Measurements from ENCODE around the gene IGFN1.
A peak's percentile ranks its signal among the peaks of the same experiment; 100 is the strongest.
"Not testable (repeated sequence)": the region's sequence is repeated elsewhere in the genome, so short reads cannot be mapped to it uniquely, and the experiment has no call there.

The IGFN1 gene

DNA sequence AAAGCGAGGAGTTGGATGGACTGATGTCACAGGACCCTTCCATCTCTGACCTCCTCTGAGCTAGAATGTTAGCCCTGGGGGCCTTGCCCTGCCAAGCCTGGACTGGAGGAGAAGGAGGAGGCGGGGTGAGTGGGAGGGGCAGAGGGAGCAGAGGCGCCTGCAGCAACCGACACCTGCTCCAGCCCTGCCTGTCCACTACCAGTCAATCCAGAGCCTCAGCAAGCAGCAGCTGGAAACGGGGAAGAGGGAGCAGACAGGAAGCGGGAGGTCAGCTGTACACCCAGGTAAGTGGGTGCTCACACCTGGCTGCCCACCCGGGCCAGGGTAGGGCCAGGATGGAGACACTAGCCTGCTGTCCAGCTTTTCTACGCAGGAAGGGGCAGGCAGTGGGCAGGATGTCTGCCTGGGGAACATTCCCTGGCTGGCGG is at the start of gene IGFN1:
Gene IGFN1, plus strand, starts transcription at position 201 of the 428 bp plus-strand sequence. CDS start 2,470 bp downstream, outside the sequence.
- no peak for DNase-seq (ENCODE audit: low read depth in 2 of 2)

DNA sequence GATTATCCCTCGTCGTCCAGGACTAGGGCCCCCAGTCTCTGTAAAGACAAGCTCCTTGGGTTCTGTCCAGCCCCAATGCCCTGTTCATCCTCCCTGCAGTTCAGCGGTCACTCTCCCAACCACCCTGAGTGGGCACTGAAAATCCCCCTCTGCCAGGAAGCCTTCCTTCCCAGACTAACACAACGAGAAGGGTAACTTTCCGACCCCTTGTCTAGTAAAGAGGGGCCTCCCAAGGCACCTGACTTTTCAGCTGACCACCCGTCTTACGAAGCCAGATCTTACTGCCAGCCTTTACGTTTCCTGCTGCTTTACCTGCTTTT is 49.7 kb upstream of the IGFN1 start:
- DNase-seq (ENCODE audit: low read depth in 2 of 2): no peak

DNA sequence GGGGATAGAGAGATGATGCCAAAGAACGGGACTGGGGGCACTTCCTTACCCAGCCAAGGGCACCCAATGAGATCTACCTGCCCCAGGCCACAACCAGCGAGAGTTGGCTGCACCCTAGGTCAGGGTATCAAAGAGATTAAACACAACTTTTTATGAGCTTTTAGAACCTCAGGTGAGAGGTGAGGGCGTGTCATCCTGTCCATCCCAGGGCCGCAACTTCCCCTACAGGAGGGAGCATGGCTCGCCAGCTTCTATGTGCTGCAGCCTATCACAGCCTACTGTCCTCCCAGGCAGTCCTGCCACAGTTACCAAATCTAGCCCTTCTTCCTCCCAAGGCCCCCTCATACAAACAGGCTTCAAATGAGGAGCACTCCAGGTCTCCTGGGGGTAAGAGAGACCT is 49.2 kb upstream of the IGFN1 start:
- no peak for DNase-seq (ENCODE audit: low read depth in 2 of 2)

DNA sequence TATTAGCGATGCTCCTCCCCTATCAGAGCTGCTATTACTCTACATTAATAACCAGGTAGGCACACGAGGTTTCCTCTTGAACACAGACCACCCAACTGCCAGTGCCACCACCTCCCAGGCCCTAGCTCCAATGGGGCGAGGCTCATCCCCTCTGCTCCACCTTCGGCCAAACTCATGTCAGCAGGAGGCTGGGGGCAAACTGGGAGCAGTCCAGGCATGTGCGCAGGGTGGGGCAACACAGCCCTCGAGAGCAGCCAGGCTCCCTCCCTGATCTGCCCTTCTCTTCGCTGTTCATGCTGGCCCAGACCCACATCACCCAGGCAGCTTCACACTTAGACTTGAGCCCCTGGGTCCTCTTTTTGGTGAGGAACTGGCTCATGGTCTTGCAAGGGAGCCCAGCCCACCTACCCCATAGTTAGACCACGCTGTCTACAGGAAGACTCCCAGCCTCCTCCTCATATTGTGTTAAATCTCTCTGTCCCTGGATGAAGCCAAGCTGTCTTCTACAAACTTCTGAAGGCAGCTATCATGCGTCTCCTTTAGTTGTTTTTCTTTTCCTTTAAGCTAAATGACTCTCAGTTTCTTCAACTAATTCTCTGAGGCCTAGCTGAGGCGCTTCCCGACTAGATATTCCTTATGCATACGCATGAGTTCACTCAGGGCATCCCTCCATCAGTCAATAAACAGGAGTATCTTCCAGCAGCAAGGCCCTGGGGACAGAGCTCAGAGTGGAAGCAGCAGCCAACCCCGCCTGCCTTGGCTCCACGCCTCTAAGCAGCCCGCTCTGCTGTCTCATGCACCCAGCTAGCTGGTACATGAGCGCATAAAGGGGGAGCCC is 48.4 kb upstream of the IGFN1 start:
- DNase-seq (ENCODE audit: low read depth in 2 of 2): no peak

DNA sequence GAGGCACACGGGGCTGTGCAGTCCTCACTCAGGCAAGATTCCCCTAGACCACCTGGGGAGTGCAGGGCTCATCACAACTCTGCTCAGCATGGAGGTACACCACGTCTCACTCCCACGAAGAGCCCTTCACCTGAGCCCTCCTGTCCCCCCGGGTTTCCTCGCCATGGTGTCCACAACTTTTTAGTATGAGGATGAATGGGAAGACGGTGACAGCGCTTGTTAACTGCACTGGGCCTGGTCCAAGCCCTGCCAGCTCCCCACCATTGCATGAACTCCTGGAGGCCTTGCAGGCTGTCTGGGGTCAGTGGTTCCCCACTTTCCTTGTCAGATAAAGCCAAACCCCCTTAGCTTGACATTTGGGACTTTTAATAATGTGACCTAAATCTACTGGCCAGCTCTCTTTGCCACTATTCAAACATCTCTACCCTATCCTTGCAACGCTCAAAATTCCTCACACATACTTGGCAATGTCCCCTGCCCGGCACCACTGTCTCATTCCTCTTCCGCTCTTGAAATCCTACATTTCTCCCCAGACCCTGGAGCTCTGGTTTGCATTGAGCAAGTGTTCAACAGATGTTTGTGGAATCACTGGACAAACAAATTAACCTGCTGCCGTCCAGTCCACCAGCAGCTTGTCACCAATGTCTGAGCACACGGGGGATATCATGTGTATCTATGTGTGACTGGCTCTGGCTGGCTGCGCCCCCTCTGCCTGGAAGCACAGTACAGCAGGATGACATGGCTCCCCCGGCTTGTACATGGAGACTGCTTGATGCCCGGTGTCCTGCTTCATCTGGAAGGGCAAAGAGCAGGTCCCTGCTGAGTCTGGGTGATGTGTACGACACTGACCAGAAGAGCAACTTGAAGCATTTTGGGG is 47.5 kb upstream of the IGFN1 start:
- no peak for DNase-seq (ENCODE audit: low read depth in 2 of 2)

DNA sequence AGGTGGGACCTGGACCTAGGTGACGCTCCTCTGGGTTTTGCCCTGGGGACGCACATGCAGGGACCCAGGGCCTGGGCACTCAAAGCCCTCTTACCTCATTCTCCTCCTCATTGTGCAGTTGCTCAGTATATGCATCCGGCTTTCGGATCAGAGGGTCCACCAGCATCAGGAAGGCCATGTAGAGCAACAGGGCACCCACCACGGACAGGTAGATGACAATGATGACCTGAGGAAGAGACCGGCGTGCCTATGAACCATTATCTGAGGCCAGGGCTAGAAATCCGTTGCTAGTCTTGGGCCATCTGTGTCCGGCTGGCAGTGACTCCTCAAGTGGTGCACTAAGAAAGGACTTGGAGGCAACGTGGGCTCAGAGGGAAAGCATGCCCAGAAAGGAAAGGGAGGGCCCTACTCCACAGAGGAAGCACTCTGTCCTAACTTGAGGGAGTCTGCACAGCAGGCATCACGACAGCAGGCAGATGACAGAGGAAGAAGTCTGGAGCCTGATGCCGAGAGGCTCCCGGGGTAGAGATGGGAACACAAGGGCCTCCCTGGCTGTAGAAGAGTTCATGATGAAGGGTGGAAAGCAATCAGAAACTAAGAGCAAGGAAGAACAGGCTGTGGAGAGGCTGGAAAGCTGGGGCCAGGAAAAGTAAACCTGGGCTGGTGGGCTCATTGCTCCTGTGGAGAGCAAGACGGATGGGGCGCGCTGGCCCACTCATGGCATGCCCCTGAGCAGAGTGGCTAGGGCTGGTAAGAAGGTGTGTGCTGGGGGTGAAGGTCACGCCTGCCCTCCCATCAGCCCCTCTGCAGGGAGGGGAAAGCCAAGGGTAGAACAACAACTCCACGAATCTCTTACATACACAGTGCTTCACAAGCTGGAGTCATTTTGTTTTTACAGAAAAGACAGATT is 46.6 kb upstream of the IGFN1 start:
- DNase-seq (ENCODE audit: low read depth in 2 of 2): no peak

DNA sequence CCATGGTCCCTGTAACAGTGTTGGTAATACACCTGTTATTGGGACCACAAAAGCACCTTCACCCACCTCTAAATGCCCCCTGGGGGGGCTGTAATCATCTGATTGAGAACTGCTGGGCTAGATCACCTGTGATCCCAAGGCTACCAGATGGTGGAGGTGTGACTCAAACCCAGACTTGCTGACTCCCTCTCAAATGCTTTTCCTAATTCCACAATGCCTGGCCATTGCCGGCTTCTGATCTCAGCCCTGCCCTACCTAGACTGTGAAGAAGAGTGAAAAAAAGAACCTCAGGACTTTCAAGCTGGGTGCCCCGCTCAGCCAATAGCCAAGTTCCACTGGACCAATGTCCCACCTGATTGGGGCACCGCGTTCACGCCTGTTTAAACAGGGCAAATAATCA is 45.9 kb upstream of the IGFN1 start:
- DNase-seq (ENCODE audit: low read depth in 2 of 2): no peak

DNA sequence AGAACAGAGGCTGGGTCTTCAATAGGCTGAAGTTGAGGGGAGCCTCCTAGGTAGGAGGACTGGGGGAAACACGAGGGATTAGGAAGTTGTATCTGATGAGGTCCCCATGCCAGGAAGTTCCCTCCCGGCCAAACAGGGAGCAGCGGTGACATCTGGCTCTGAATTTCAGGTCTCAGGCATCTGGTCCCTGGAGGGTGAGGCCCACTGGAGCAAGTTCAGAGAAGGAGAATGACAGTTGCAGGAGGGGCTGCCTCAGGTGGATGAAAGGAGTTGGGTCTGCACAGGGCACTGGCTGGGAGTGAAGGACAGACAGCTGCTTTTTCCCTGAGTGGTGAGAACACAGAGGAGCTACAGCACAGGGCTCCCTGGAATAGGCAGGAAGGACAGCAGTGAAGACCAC is 45.5 kb upstream of the IGFN1 start:
- no peak for DNase-seq (ENCODE audit: low read depth in 2 of 2)

DNA sequence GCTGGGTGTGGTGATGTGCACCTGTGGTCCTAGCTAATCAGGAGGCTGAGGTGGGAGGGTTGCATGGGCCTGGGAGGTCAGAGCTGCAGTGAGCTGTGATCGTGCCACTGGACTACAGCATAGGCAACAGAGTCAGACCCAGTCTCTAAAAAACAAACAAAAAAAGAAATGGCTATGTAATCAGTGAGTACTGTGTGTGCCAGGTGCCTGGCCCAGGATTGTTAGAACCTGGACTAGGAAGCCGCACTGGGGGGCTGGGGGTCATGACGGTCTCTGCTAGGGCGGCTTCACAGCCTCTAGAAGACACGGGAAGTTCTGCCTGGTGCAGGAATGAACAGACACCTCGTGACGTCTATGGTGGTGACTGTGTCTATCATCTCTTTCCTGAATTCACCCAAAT is 44.8 kb upstream of the IGFN1 start:
- DNase-seq (ENCODE audit: low read depth in 2 of 2): no peak

DNA sequence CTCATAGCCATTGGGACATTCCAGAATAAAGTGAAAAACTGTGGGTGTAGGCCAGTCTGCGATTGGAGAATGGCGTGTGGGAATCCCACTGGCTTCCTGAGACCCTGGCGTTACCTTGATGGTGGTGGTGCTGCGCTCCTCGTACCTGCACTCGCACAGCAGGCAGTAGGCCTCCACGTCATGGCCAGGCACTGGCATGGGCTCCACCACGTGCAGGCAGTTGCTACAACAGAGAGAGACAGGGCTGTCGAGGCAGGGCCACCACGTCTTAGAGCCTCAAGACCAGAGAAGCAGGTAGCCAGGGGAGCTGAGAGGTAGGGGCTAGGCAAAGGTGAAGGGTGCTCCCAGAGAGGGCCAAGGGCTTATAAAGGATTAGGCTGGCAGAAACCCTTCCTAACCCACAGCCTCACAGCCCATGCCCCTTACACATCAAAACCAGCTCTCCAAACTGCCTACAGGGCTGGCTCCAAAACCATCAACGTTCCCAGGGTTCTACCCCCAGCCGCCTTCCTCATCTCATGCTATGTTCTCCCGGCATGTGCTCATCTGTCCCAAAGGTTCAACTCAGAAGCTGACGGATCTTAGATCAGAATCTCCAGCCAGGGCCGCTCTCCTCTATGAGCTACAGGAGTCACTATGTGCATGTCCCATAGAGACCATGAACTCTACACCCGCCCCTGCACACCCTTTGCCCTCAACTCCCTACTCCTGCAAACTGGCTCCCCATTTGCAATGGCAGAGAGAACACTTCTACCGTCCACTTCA is 43.8 kb upstream of the IGFN1 start:
- no peak for DNase-seq (ENCODE audit: low read depth in 2 of 2)

DNA sequence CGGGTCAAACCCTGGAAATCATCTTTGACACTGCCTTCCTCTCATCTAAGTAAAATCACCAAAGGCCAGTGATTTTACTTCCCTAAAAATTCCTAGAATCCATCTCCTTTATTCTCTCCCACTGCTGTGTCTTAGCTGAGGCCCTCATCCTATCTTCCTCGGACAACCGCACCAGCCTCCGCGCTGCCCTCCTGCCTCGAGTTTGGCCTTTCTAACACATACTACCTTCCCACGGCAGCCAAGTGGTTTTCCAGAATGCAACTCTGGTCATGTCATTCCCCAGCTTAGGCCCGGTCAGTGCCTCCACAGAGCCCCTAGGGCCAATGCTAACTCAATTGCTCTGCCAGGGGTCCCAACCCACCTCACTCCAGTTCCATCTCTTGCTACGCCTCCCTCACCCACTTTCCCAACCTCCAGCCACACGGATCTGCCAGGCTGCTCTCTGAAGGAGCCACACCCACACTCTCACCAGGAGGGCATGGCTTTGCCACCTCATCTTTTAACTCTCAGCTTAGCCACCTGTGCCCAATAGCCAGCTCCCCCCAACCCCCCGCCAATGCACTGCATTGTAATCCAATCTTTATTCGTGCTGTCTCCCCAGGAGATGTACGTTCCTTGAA is 43.1 kb upstream of the IGFN1 start:
- DNase-seq (ENCODE audit: low read depth in 2 of 2): no peak

DNA sequence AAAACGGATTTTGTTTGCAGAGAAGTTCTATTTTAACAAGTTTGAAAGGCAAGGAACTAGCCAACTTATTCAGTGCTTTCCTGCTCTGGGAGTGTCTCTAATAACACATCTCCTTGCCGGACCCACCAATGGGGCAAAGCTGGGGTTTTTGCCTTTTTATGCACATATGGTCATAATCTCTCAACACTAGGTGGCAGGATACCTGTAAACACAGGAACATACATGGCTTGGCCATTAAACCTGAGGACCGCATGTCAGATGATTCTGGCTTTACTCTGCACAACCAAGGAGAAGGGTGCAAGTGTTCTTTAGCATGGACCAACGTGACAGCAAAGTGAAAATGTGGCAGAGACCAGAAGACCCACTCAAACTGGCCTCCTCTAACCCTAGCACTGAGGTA is 41.2 kb upstream of the IGFN1 start:
- DNase-seq (ENCODE audit: low read depth in 2 of 2): no peak

DNA sequence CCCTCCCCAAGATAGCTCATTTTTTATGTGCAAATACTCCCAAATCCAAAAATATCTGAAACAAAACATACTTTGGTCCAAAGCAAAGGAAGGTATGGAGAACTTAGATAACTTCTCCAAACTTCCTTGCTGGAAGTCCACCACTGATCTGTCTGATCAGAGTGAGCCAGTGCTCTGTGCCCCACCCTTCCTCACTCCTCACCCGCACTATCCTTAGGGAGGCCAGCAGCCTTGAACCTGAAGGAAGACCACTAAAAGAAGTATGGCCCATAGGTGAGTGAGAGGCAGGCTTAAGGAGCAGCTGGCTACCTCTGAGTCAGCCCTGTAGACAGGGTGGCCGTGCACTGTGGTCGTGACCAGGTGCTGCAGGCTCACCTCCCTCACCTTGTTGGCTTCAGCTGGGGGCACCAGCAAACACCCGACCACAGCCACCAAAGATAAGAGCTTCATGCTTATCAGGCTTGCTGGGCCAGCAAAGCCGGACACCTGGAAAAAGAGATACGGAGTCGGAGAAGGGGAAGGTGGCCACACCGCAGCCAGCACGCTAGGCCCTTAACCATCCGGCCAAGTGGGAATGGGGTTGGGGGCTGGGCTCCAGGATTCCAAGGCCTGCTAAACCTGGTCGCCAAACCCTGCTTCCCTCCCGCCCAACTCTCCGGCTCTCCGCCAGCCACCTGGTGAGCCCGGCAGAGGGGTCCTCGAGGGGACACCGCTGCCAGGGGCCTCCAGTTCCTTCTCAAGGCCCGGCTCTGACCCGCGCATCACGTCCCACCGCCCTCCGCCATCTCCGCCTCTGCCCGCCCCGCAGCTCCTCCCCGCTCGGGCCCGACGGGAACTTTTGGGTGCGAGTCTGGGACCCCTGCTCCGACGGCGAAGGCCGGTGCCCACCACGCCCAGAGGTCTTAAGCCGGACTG is 36.9 kb upstream of the IGFN1 start:
- DNase-seq (ENCODE audit: low read depth in 2 of 2): no peak

DNA sequence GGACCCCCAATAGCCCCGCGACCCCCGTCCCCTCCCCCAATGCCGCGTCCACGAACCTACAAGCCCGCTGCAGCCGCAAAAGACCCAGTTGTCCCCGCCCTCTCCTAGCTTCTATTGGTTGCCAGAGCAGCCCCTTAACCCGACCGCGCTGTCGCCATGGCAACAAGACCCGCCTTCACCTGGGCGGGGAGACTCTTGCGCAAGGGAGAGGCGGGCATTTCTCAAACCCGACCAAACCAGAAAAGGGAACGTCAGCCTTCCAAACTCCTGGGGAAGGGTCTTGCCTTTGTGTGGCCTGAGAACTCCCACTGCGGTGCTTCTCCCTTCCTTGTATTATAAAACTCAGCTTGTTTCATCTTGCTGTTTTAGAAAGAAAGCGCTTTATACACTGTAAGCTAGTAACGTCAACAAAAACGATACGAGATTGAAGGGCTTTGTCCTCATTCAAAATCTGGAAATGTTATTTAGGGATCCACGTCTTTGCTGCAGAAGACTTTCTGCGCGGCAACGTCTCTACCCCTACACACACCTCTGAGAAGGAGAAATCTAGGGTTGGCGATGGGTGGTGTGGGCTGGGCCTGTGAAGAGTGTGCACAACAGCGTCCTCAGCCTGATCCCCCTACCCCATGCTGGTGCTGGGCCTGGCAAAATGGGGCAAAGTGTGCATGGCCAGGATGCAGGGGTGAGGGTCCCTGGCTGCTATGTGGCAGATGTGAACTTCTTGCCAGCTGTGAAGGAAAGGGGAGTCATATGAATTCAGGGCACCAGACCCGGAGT is 36.0 kb upstream of the IGFN1 start, which contains the start of gene TMEM9:
Gene TMEM9, minus strand, starts transcription at position 86 of the 777 bp plus-strand sequence. CDS start 551 bp downstream, outside the sequence.
- DNase-seq (ENCODE audit: low read depth in 2 of 2): peak; percentile 93 to 97

DNA sequence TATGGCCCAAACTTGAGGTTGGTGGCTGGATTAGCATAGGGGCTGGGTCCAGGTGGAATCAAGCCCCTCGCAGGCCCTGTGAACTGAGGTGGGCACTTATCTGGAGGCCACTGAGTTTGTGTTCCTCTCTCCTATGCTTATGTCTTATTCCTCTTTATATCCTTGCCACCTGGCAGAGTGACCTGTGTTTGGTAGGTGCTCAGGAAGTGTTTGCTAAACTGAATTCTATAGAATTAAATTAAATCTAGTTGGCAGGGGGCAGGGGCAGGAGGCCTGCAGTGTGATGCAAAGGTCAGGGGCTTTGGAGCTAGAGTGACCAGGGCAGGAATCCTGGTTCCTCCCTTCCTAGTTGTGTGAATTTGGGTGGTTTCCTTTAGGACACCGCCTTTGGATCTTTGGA is 35.3 kb upstream of the IGFN1 start:
- no peak for DNase-seq (ENCODE audit: low read depth in 2 of 2)

DNA sequence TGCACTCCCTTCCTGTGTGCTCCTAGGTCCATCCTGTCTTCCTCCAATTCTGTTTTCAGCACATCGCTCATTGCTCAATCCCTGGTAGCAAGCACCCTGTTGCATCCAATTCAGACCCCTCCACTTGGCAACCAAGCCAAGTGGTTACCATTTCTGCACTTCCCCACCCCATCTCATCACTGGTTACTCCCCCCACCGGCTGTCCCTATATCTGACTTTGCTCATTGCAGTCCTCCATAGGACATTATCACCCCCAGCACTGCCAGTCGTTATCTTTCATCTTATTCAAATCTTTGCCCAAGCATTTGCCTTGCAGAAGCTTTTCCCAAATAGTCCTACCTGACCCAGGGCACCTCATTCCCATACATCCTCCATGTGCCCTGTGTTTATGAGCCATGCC is 34.3 kb upstream of the IGFN1 start:
- no peak for DNase-seq (ENCODE audit: low read depth in 2 of 2)

DNA sequence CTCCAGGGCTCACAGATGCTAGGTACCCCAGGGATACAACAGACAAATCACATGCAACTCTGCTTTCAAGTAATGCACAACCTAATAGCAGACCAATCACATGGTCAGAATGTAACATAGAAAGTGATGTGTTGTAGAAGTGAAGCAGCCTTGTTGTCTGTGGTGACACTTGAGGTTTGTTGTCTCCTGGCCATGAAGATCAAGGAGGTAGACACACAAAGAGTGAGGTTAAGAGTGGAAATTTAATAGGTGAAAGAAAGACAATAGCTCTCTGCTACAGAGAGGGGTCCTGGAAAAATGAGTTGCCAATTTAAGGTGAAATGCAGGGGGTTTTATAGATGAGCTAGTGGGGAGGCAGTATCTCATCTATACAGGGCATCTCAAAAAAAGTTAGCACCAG is 33.8 kb upstream of the IGFN1 start:
- DNase-seq (ENCODE audit: low read depth in 2 of 2): no peak

DNA sequence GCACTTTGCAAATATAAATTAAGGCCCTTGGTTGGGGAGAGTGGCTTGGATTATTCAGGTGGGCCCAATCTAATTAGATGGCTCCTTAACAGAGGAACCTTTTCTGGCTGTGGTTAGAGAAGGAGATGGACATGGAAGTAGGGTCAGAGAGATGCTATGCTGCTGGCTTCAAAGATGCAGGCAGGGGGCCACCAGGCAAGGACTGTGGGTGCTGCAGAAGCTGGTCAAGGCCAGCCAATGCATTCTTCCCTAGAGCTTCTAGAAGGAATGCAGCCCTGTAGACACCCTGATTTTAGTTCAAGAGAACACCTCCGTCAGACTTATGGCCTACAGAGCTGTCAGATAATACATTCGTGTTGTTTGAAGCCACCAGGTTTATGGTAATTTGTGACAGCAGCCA is 32.7 kb upstream of the IGFN1 start:
- no peak for DNase-seq (ENCODE audit: low read depth in 2 of 2)

DNA sequence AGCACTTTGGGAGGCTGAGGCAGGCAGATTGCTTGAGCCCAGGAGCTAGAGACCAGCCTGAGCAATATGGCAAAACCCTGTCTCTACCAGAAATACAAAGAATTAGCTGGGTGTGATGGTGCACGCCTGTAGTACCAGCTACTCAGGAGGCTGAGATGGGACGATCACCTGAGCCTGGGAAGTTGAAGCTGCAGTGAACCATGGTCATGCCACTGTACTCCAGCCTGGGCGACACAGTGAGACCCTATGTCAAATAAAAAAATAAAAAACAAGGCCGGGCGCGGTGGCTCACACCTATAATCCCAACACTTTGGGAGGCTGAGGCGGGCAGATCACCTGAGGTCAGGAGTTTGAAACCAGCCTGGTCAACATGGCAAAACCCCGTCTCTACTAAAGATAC is 27.6 kb upstream of the IGFN1 start:
- not testable (repeated sequence) for DNase-seq (ENCODE audit: low read depth in 2 of 2)
